Prostate gland (tissue), 2 donors: Measurements from ENCODE around the gene PNP.

Source experiments
- POLR2A ChIP-seq: fragments of 450-650 bp; IDR thresholded peaks from one replicate; pipeline ENCODE4 v1.6.1; 2016; ENCODE audit warnings: antibody characterized with exemption, mild to moderate bottlenecking
- POLR2AphosphoS5 ChIP-seq: sonication (generic); formaldehyde crosslinking; IDR thresholded peaks from one replicate; pipeline ENCODE4 v1.6.1; 2017; ENCODE audit warnings: antibody characterized with exemption
- TF ChIP-seq, protein P1 (sequence below), 4 experiments: fragments of 200-600 bp in 2 of 4; fragments of 450-650 bp in 2 of 4; sonication (generic) in 2 of 4; IDR thresholded peaks; 1 replicate in 3 of 4; 2 replicates in 1 of 4; pipeline ENCODE4 v1.5.1; 2016 to 2019; ENCODE audit warnings: antibody characterized with exemption in 4 of 4, mild to moderate bottlenecking in 2 of 4, moderate library complexity in 2 of 4

DNA sequence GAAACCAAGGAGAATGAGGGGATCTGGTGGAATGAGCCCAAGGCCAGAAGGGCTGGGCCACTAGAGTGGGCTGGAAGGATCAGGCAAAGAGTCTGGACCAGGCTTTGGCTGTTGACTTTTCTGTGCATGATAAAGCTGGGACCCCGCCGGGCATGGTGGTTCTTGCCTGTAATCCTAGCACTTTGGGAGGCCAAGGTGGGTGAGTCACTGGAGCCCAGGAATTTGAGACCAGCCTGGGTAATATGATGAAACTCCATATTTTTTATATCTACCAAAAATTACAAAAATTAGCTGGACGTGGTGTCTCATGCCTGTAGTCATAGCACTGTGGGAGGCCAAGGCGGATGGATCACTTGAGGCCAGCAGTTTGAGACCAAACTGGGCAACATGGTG lies 32.8 kb upstream of the PNP start:
- TF ChIP-seq POLR2A, result no peak
- TF ChIP-seq, protein P1, sequence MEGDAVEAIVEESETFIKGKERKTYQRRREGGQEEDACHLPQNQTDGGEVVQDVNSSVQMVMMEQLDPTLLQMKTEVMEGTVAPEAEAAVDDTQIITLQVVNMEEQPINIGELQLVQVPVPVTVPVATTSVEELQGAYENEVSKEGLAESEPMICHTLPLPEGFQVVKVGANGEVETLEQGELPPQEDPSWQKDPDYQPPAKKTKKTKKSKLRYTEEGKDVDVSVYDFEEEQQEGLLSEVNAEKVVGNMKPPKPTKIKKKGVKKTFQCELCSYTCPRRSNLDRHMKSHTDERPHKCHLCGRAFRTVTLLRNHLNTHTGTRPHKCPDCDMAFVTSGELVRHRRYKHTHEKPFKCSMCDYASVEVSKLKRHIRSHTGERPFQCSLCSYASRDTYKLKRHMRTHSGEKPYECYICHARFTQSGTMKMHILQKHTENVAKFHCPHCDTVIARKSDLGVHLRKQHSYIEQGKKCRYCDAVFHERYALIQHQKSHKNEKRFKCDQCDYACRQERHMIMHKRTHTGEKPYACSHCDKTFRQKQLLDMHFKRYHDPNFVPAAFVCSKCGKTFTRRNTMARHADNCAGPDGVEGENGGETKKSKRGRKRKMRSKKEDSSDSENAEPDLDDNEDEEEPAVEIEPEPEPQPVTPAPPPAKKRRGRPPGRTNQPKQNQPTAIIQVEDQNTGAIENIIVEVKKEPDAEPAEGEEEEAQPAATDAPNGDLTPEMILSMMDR (IDR thresholded peaks at IDR 0.05), result no peak
- TF ChIP-seq POLR2AphosphoS5, result no peak
